Lung (tissue), 12 donors: ENCODE measurements around the gene FRMD8. TPM values are rescaled to one million over a fixed set of nuclear protein-coding genes. Genes with fewer than 3 reads are reported as not detected.
A peak's percentile ranks its signal among the peaks of the same experiment; 100 is the strongest.

Experiments used
- ATAC-seq: fragments of 200-7000 bp; cut with Tn5 transposase; one replicate; pipeline ENCODE4 v1.9.1; 2020; ENCODE audit warnings: moderate number of reproducible peaks; ENCODE audit not compliant: insufficient read depth, low FRiP score
- DNase-seq, 3 donors: peaks; one replicate each; pipeline ENCODE4 v3.0.0-alpha.2; 2013 to 2017
- H3K27ac ChIP-seq, 2 donors: one replicate each; pipeline ENCODE4 v1.5.1; 2013; ENCODE audit warnings: mild to moderate bottlenecking in 2 of 2, moderate library complexity in 2 of 2, control low read depth in 1 of 2, inconsistent platforms in 1 of 2, low read depth in 1 of 2, low read length in 1 of 2
- H3K27me3 ChIP-seq, 3 donors: one replicate each; pipeline ENCODE4 v1.5.1; 2013; ENCODE audit warnings: low read length in 2 of 3; ENCODE audit not compliant: control insufficient read depth in 3 of 3, insufficient read depth in 3 of 3
- H3K36me3 ChIP-seq, 4 donors: one replicate each; pipeline ENCODE4 v1.5.1; 2013; ENCODE audit warnings: low read length in 4 of 4, mild to moderate bottlenecking in 1 of 4, moderate library complexity in 1 of 4; ENCODE audit not compliant: control insufficient read depth in 4 of 4, insufficient read depth in 4 of 4
- H3K4me1 ChIP-seq, 5 donors: one replicate each; pipeline ENCODE4 v1.5.1; 2013; ENCODE audit warnings: low read length in 5 of 5, mild to moderate bottlenecking in 2 of 5, moderate library complexity in 1 of 5; ENCODE audit not compliant: control insufficient read depth in 5 of 5, insufficient read depth in 5 of 5
- H3K4me3 ChIP-seq: one replicate; pipeline ENCODE4 v1.5.1; 2013; ENCODE audit warnings: mild to moderate bottlenecking, control low read depth, moderate library complexity
- H3K9ac ChIP-seq, 2 donors: one replicate each; pipeline ENCODE4 v1.5.1; 2013; ENCODE audit warnings: low read length in 2 of 2, control low read depth in 1 of 2; ENCODE audit not compliant: insufficient read depth in 1 of 2
- H3K9me3 ChIP-seq, 4 donors: one replicate each; pipeline ENCODE4 v1.5.1; 2013; ENCODE audit warnings: low read length in 3 of 4, mild to moderate bottlenecking in 1 of 4, moderate library complexity in 1 of 4; ENCODE audit not compliant: control insufficient read depth in 4 of 4, insufficient read depth in 3 of 4
- CTCF ChIP-seq: IDR thresholded peaks from 2 replicates; pipeline ENCODE4 v1.5.1; 2012; ENCODE audit warnings: mild to moderate bottlenecking; ENCODE audit errors: control extremely low read depth, extremely low read depth
- WGBS, 2 donors: extraction: QIAGEN DNeasy Blood & Tissue Kit; methylation state at CpG; one replicate each; pipeline ENCODE4 v1.1.7; 2013; 5-methylcytosine and 5-hydroxymethylcytosine counted together
- polyA plus RNA-seq, 2 donors: library from polyadenylated mRNA; stranded (reverse); fragments of 200-250 nt; gene quantifications; one replicate each; pipeline ENCODE4 v1.2.1, GENCODE V29; 2013
- total RNA-seq, 2 donors: library from RNA; depleted of rRNA in 1 of 2; stranded (reverse); fragments of >200 nt in 1 of 2; gene quantifications; one replicate each; pipeline ENCODE4 v1.2.1, GENCODE V29; 2014 to 2021
- donor health status: control.
- donor health status: control.
- donor health status: Bipolar disorder and iron deficiency.
- donor health status: healthy.
- donor health status: DM: yes; HTN: yes; CAD: no.

The FRMD8 gene
- total and polyA plus RNA-seq, 4 donors = 15.8 to 39.9 (median 22.1) TPM

DNA sequence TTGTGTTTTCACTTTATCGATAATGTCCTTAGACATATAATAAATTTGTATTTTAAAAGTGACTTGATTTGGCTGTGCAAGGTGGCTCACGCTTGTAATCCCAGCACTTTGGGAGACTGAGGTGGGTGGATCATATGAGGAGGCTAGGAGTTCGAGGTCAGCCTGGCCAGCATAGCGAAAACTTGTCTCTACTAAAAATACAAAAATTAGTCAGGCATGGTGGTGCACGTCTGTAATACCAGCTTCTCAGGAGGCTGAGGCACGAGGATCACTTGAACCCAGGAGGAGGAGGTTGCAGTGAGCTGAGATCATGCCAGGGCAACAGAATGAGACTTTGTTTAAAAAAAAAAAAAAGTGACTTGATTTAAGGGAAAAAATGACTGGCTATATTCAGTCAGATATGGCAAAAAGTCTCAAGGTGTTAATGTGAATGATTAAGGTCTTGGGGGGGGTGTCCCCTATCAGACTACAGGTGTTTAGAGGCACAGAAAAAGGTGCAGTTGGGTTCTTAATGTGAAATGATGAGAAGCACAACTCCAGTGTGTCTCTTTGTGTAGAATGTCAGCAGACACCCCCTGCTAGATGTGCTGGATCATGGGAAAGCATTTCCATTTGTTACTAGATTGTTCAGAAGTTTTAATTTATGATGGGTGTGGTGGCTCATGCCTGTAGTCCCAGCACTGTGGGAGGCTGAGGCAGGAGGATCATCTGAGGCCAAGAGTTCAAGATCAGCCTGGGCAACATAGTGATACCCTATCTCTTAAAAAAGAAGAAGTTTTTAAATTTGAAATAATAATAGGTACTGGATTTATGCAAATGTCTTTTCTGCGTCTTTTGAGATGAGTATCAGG is 53.1 kb downstream of the FRMD8 start:
- TF ChIP-seq CTCF = no peak
- H3K4me3 ChIP-seq = no peak overlapping the region
- H3K4me1 ChIP-seq = peaks cover 0 to 14% (median 3%) of the 10 kb centered on the region in 5 donors
- ATAC-seq (no peak), DNase-seq (no peak)
- H3K27me3 ChIP-seq = no peaks in the 10 kb centered on the region
- WGBS, 2 donors = 90 to 96% methylated on average over 7 of the region's 7 CpGs
- no peak overlapping the region for H3K9ac ChIP-seq
- peaks cover 9 to 48% (median 12%) of the 10 kb centered on the region in 4 donors for H3K36me3 ChIP-seq
- peaks cover 0 to 3% (median 0%) of the 10 kb centered on the region in 4 donors for H3K9me3 ChIP-seq
- no peak overlapping the region for H3K27ac ChIP-seq

DNA sequence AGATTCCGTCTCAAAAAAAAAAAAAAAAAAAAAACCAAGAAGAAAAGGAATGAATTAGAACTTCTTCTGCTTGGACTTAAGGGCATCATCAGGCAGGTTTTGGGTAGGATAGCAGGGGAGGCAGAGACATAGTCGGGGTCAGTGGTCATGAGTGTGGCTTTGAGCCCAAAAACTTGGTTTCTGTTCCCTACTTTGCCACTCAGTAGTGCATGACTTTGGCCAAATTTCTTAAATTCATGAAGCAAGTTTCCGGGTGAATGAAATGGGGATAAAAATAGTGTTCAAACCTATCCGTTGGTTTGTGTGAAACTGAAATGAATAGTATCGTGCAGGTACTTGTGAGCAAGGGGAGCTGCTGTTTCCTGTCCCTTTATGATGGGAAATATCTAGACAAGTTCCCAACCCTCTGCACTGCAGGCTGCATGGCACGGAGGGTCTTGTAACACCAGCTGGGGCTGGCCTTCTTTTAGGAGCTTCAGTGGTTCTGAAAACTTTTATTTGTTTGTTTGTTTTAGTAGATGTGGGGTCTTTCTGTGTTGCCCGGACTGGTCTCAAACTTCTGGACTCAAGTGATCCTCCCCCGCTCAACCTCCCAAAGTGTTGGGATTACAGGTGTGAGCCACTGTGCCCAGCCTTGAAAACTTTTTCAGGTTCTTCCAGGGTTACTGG is 54.5 kb downstream of the FRMD8 start:
- no peak for DNase-seq

DNA sequence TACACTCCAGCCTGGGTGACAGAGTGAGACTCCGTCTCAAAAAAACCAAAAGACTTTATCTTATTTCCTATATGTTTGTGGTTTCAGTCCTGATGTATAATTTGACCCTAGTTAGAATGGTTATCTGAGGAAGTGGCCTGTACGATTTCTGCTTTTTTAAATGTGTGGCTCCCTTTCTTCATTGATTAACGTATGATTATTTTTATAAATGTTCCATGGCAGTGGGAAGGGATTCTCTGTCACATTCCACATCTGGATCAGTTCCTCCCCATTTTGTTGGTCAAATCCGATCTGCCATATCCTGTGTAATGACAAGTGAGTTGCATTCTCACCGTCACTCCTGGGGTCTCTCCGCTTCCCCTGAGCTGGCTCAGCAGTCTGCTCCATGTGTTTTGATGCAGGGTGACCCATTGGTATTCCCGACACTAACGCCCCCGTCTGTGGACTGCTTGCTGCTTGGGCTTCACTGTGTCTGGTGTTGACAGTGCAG is 56.5 kb downstream of the FRMD8 start:
- 38 to 60% methylated on average over 9 of the region's 9 CpGs for WGBS, 2 donors
- TF ChIP-seq CTCF = no peak
- Histone ChIP-seq H3K9me3 (peaks cover 0 to 3% (median 0%) of the 10 kb centered on the region in 4 donors), H3K9ac (no peak overlapping the region), H3K4me3 (no peak overlapping the region), H3K27me3 (no peaks in the 10 kb centered on the region), H3K36me3 (peaks cover 0 to 43% (median 8%) of the 10 kb centered on the region in 4 donors), H3K27ac (peak overlapping the region in 1 of 2 donors; percentile 60), H3K4me1 (peaks cover 0 to 10% (median 3%) of the 10 kb centered on the region in 5 donors)
- DNase-seq = no peak
- ATAC-seq = no peak

More for the DNA sequence above, 54.5 kb downstream of the FRMD8 start:
- no peaks in the 10 kb centered on the region for H3K27me3 ChIP-seq
- peaks cover 6 to 52% (median 10%) of the 10 kb centered on the region in 4 donors for H3K36me3 ChIP-seq
- H3K4me3 ChIP-seq = no peak overlapping the region
- no peak overlapping the region for H3K9ac ChIP-seq
- 63 to 64% methylated on average over 8 of the region's 8 CpGs for WGBS, 2 donors
- peak overlapping the region; percentile 37 to 82 for H3K27ac ChIP-seq
- H3K9me3 ChIP-seq = peaks cover 0 to 3% (median 0%) of the 10 kb centered on the region in 4 donors
- TF ChIP-seq CTCF = no peak
- ATAC-seq = no peak
- peaks cover 0 to 10% (median 3%) of the 10 kb centered on the region in 5 donors for H3K4me1 ChIP-seq
